Epithelial cell of proximal tubule (primary cell): ENCODE data around the gene CRELD1. TPM values are rescaled to one million over a fixed set of nuclear protein-coding genes. Genes with fewer than 3 reads are reported as not detected.

Experiments used
- DNase-seq: peaks from one replicate; pipeline ENCODE4 v3.0.0-alpha.2; 2011; ENCODE audit warnings: low read depth
- H3K4me3 ChIP-seq: 2 replicates; pipeline ENCODE4 v1.5.1; 2011; ENCODE audit warnings: low read depth, mild to moderate bottlenecking, low read length
- CTCF ChIP-seq: conservative IDR thresholded peaks from 2 replicates; pipeline ENCODE4 v1.5.1; 2012; ENCODE audit warnings: low read depth, mild to moderate bottlenecking, low read length
- total RNA-seq: library from RNA; depleted of rRNA; stranded (reverse); fragments of >200 nt; gene quantifications from 2 replicates; pipeline ENCODE4 v1.2.3, GENCODE V29; 2015

Gene CRELD1
- total RNA-seq, 1 donor from 2014 or later = 36.6 TPM

GRCh38 chr3:9944271-9944670 is 10.6 kb downstream of the CRELD1 start:
- no peak for TF ChIP-seq CTCF
- DNase-seq = no peak
- no peak overlapping the region for H3K4me3 ChIP-seq

DNA sequence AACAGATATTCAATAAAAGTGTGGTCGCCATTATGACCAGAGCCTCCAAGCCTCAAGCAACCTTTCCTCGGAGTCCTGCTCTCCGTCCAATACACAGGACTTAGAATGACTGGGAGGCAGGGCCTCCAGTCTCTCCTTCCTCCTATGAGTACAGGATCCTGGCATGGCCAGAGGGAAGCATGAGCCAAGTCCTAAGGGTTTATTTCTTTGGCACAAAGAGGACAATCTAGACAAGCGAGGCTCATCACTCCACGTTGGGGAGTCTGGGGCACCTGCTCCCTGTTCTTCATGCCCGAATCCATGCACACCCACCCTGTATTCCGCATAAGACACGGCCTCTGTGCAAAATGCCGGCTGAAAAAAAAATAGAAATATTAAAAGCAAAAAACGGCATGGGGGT is 11.7 kb downstream of the CRELD1 start:
- peak overlapping the region; percentile 67 for H3K4me3 ChIP-seq

GRCh38 chr3:9946112-9947024 is 12.7 kb downstream of the CRELD1 start:
- peak; percentile 72 for TF ChIP-seq CTCF
- DNase-seq = no peak
- peak overlapping the region; percentile 67 for H3K4me3 ChIP-seq

More for the DNA sequence above, 11.7 kb downstream of the CRELD1 start:
- DNase-seq = no peak
- TF ChIP-seq CTCF = no peak

GRCh38 chr3:9947025-9947995 is 13.7 kb downstream of the CRELD1 start:
- TF ChIP-seq CTCF = peak; percentile 59
- H3K4me3 ChIP-seq = peak overlapping the region; percentile 67
- no peak for DNase-seq

DNA sequence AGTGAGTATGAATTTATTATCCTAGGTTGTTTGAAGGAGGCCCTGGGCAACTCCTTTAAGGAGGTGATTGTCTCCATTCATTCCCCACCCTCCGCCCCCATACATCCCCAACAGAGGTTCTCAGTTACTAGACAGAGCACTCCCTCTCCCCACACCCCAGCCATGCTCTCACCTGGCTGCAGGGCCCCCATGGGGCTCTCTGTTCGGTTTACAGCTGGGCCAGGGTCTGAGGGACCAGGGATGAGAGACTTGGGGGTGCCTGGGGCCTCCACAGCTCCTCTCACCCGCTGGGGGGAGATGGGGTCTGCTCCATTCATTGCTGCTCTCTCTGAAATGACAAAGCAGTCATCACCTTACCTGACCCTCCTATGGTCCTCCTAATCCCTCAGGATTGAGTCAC is 15.0 kb downstream of the CRELD1 start:
- no peak overlapping the region for H3K4me3 ChIP-seq
- TF ChIP-seq CTCF = no peak

DNA sequence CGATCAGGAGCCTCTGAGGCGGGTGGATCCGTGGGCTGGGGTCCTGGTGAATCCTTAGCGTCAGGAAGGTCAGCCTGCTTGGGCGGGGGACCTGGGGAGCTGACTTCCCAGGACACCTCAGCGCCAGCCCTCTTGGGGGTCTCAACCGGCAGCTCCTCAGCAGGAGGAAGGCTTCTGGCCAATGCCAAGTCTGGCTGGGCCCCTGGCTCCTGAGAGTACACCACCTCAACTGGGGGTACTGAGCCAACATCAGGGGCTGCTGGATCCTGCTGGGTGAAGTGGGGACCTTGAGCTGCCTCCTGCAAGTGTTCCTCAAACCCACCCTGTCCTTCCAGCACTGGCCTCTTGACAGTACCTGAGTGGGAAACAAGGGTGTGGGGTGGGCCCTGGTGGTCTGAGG is 15.5 kb downstream of the CRELD1 start:
- DNase-seq = no peak
- no peak overlapping the region for H3K4me3 ChIP-seq
- TF ChIP-seq CTCF = no peak

More for the DNA sequence above, 15.0 kb downstream of the CRELD1 start:
- no peak for DNase-seq
